WTC11 (cell line): ENCODE results near the gene PDE4B.

Source experiments
- ATF2 ChIP-seq: sonication (generic); formaldehyde crosslinking; IDR thresholded peaks from 2 replicates; pipeline ENCODE4 v1.8.1; 2022; ENCODE audit warnings: low read depth, missing genetic modification reagents, borderline replicate concordance
- CREM ChIP-seq: sonication (generic); formaldehyde crosslinking; IDR thresholded peaks from 2 replicates; pipeline ENCODE4 v1.8.1; 2022; ENCODE audit warnings: mild to moderate bottlenecking, missing genetic modification reagents, moderate library complexity
- CTCF ChIP-seq: fragments of 200-600 bp; IDR thresholded peaks from 2 replicates; pipeline ENCODE4 v1.8.0; 2022; ENCODE audit warnings: antibody characterized with exemption
- ETV6 ChIP-seq: sonication (generic); formaldehyde crosslinking; IDR thresholded peaks from 2 replicates; pipeline ENCODE4 v1.8.1; 2022; ENCODE audit warnings: mild to moderate bottlenecking, missing genetic modification reagents
- HMGXB4 ChIP-seq: sonication (generic); formaldehyde crosslinking; IDR thresholded peaks from 2 replicates; pipeline ENCODE4 v1.8.1; 2023; ENCODE audit warnings: mild to moderate bottlenecking, moderate library complexity, missing genetic modification reagents
- JUN ChIP-seq: sonication (generic); formaldehyde crosslinking; IDR thresholded peaks from 2 replicates; pipeline ENCODE4 v1.8.0; 2023; ENCODE audit warnings: mild to moderate bottlenecking, missing genetic modification reagents
- MAX ChIP-seq: sonication (generic); formaldehyde crosslinking; IDR thresholded peaks from 2 replicates; pipeline ENCODE4 v1.8.0; 2022; ENCODE audit warnings: mild to moderate bottlenecking, missing genetic modification reagents
- MLX ChIP-seq: sonication (generic); formaldehyde crosslinking; IDR thresholded peaks from 2 replicates; pipeline ENCODE4 v1.8.1; 2023; ENCODE audit warnings: mild to moderate bottlenecking, missing genetic modification reagents, moderate library complexity
- NFYB ChIP-seq: sonication (generic); formaldehyde crosslinking; conservative IDR thresholded peaks from 2 replicates; pipeline ENCODE4 v1.8.0; 2022; ENCODE audit warnings: low read depth, missing genetic modification reagents
- NR2C2 ChIP-seq: sonication (generic); formaldehyde crosslinking; IDR thresholded peaks from 2 replicates; pipeline ENCODE4 v1.8.0; 2022; ENCODE audit warnings: mild to moderate bottlenecking, missing genetic modification reagents
- PRRX2 ChIP-seq: fragments of 250-450 bp; sonication (Bioruptor Pico); IDR thresholded peaks from 2 replicates; pipeline ENCODE4 v1.8.0; 2021; ENCODE audit warnings: mild to moderate bottlenecking
- SP1 ChIP-seq: sonication (generic); formaldehyde crosslinking; conservative IDR thresholded peaks from 2 replicates; pipeline ENCODE4 v1.8.1; 2022; ENCODE audit warnings: missing genetic modification reagents
- ZNF263 ChIP-seq: sonication (generic); formaldehyde crosslinking; IDR thresholded peaks from 2 replicates; pipeline ENCODE4 v1.8.1; 2022; ENCODE audit warnings: low read depth, mild to moderate bottlenecking, moderate library complexity, missing genetic modification reagents

- TF ChIP-seq CTCF = no peak
- no peak for TF ChIP-seq ETV6 (CRISPR knock-in tag)
- TF ChIP-seq SP1 (CRISPR knock-in tag) = no peak
- no peak for TF ChIP-seq CREM (CRISPR knock-in tag)
- no peak for TF ChIP-seq NR2C2
- no peak for TF ChIP-seq PRRX2
- no peak for TF ChIP-seq ZNF263 (CRISPR knock-in tag)
- TF ChIP-seq MAX (CRISPR knock-in tag) = no peak
- no peak for TF ChIP-seq ATF2 (CRISPR knock-in tag)
- TF ChIP-seq HMGXB4 (CRISPR knock-in tag) = no peak
- TF ChIP-seq MLX = no peak
- no peak for TF ChIP-seq NFYB (CRISPR knock-in tag)
- no peak for TF ChIP-seq JUN (CRISPR knock-in tag)
Measured at GRCh38 chr1:66275601-66276023, 482.9 kb downstream of the PDE4B start.
